ENCODE data around the gene FAM81B. TPM values are rescaled to one million over a fixed set of nuclear protein-coding genes. Genes with fewer than 3 reads are reported as not detected.

The FAM81B gene
- polyA plus RNA-seq, 3 donors: not detected

DNA sequence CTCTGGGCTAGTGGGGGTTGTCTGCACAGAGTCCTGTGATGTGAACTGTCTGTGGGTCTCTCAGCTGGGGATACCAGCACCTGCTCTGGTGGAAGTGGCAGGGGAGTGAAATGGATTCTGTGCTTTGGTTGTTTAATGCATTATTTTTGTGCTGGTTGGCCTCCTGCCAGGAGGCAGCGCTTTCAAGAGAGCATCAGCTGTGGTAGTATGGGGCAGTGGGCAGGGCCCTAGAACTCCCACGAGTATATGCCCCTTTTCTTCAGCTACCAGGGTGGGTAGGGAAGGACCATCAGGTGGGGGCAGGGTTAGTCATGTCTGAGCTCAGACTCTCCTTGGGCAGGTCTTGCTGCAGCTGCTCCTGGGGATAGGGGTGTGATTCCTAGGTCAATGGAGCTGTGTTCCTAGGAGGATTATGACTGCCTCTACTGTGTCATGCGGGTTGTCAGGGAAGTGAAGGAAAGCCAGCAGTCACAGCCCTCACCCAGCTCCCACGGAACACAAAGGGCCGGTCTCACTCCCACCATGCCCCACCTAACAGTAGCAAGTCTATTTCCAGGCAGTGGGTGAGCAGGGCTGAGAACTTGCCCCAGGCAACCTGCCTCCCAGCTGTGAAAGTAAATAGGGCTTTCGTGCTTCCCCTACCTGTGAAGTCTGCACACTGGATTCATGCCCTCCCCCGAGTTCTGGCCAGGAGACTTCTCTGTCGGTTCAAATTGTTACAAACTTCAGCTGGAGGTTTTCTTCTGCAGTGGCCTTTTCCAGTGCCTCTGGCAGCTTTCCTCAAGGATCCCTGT lies 25.7 kb upstream of the FAM81B start:
- H3K9me3 ChIP-seq (replicated peaks in 1 of 2; ENCODE audit: control insufficient read depth in 1 of 2, insufficient read depth in 1 of 2, low read length in 2 of 2): peaks cover 0 to 11% of the 10 kb centered on the region in 2 donors
- no peak overlapping the region for H3K4me3 Mint-ChIP-seq
- H3K27me3 ChIP-seq (ENCODE audit: control insufficient read depth in 2 of 2, insufficient read depth in 2 of 2, low read length in 2 of 2): no peaks in the 10 kb centered on the region
- H2AFZ ChIP-seq (ENCODE audit: insufficient read depth, low read depth, low read length, poor library complexity, severe bottlenecking): no peak overlapping the region
- no peak overlapping the region for H3K4me2 ChIP-seq (replicated peaks; ENCODE audit: extremely low read depth, low read length, poor library complexity, severe bottlenecking)
- no peaks in the 10 kb centered on the region for H3K36me3 ChIP-seq (replicated peaks in 1 of 2; ENCODE audit: control insufficient read depth in 1 of 2, insufficient read depth in 2 of 2, low read length in 2 of 2)
- no peak overlapping the region for H3K4me3 ChIP-seq (replicated peaks in 1 of 3; ENCODE audit: low read depth in 2 of 3, low read length in 3 of 3)
- no peak for DNase-seq
- no peaks in the 10 kb centered on the region for H3K4me1 ChIP-seq (ENCODE audit: control insufficient read depth in 1 of 2, insufficient read depth in 2 of 2, low read length in 2 of 2)
- no peaks in the 10 kb centered on the region for H4K20me1 ChIP-seq (ENCODE audit: insufficient read depth, low read length)
- 96% methylated on average over 4 of the region's 8 CpGs for WGBS (ENCODE audit: insufficient coverage)
- H3K27ac Mint-ChIP-seq: no peak overlapping the region
- intact Hi-C loops (cut with micrococcal nuclease): no loop called here
- H3K9me3 Mint-ChIP-seq: peaks cover 12 to 28% (median 22%) of the 10 kb centered on the region in 7 donors
- no peaks in the 10 kb centered on the region for H3K27me3 Mint-ChIP-seq (ENCODE audit: low read depth in 3 of 3)
- no peaks in the 10 kb centered on the region for H3K36me3 Mint-ChIP-seq
- H3K79me2 ChIP-seq (ENCODE audit: insufficient read depth, low read length): no peaks in the 10 kb centered on the region
- TF ChIP-seq, protein P1, sequence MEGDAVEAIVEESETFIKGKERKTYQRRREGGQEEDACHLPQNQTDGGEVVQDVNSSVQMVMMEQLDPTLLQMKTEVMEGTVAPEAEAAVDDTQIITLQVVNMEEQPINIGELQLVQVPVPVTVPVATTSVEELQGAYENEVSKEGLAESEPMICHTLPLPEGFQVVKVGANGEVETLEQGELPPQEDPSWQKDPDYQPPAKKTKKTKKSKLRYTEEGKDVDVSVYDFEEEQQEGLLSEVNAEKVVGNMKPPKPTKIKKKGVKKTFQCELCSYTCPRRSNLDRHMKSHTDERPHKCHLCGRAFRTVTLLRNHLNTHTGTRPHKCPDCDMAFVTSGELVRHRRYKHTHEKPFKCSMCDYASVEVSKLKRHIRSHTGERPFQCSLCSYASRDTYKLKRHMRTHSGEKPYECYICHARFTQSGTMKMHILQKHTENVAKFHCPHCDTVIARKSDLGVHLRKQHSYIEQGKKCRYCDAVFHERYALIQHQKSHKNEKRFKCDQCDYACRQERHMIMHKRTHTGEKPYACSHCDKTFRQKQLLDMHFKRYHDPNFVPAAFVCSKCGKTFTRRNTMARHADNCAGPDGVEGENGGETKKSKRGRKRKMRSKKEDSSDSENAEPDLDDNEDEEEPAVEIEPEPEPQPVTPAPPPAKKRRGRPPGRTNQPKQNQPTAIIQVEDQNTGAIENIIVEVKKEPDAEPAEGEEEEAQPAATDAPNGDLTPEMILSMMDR (IDR thresholded peaks at IDR 0.05): no peak
- H3K27ac ChIP-seq (ENCODE audit: low read depth in 1 of 2, low read length in 2 of 2): no peak overlapping the region
- H3K9ac ChIP-seq (ENCODE audit: insufficient read depth, low read length, poor library complexity, severe bottlenecking): no peak overlapping the region
- H3K4me1 Mint-ChIP-seq: no peaks in the 10 kb centered on the region

DNA sequence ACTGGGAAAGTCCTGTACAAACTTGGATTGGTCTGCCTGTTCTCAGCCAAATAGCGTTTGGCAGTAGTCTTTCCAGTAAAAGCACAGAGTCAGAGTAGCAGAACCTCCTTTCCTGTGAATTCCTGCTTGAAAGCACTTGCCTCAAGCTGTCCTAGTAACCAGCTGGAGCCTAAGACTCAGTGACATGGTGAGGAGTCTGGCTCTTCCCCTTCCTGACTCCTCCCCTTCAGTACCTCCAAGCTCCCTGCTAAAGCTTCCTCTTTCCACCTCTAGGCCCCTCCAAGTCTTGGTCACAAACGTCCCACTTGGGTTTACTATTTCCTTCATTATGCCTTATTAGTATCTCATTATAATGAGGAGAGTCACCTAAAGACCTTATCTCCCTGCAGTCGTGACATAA lies 21.4 kb upstream of the FAM81B start:
- Mint-ChIP-seq H3K4me3 (no peak overlapping the region), H3K27ac (no peak overlapping the region), H3K27me3 (ENCODE audit: low read depth in 3 of 3) (no peaks in the 10 kb centered on the region), H3K9me3 (peaks cover 8 to 22% (median 10%) of the 10 kb centered on the region in 7 donors), H3K4me1 (no peaks in the 10 kb centered on the region), H3K36me3 (no peaks in the 10 kb centered on the region)
- Histone ChIP-seq H3K4me1 (ENCODE audit: control insufficient read depth in 1 of 2, insufficient read depth in 2 of 2, low read length in 2 of 2) (no peaks in the 10 kb centered on the region), H3K9me3 (replicated peaks in 1 of 2; ENCODE audit: control insufficient read depth in 1 of 2, insufficient read depth in 1 of 2, low read length in 2 of 2) (peaks cover 0 to 11% of the 10 kb centered on the region in 2 donors), H3K4me3 (replicated peaks in 1 of 3; ENCODE audit: low read depth in 2 of 3, low read length in 3 of 3) (no peak overlapping the region), H3K9ac (ENCODE audit: insufficient read depth, low read length, poor library complexity, severe bottlenecking) (no peak overlapping the region), H4K20me1 (ENCODE audit: insufficient read depth, low read length) (no peaks in the 10 kb centered on the region), H3K36me3 (replicated peaks in 1 of 2; ENCODE audit: control insufficient read depth in 1 of 2, insufficient read depth in 2 of 2, low read length in 2 of 2) (no peaks in the 10 kb centered on the region), H3K4me2 (replicated peaks; ENCODE audit: extremely low read depth, low read length, poor library complexity, severe bottlenecking) (no peak overlapping the region), H3K27me3 (ENCODE audit: control insufficient read depth in 2 of 2, insufficient read depth in 2 of 2, low read length in 2 of 2) (no peaks in the 10 kb centered on the region), H2AFZ (ENCODE audit: insufficient read depth, low read depth, low read length, poor library complexity, severe bottlenecking) (no peak overlapping the region), H3K27ac (ENCODE audit: low read depth in 1 of 2, low read length in 2 of 2) (no peak overlapping the region), H3K79me2 (ENCODE audit: insufficient read depth, low read length) (no peaks in the 10 kb centered on the region)
- WGBS (ENCODE audit: insufficient coverage): 67% methylated on average over 1 of the region's 3 CpGs
- TF ChIP-seq, protein P1 (IDR thresholded peaks at IDR 0.05): no peak
- intact Hi-C loops (cut with micrococcal nuclease): no loop called here
- DNase-seq: peak in 1 of 3 donors; percentile 1

Measured in CD14-positive monocyte (primary cell).